Heart left ventricle (tissue), 13 donors: Measurements from ENCODE around the gene CHAT.

Experiments used
- CTCF ChIP-seq, 12 donors: fragments of 200-600 bp; sonication (generic) in 4 of 12; IDR thresholded peaks; one replicate each; pipeline versions ENCODE4 v1.5.0 to v1.8.0; 2018 to 2022; ENCODE audit warnings: antibody characterized with exemption in 12 of 12, mild to moderate bottlenecking in 5 of 12
- POLR2A ChIP-seq, 2 donors: fragments of 450-650 bp; IDR thresholded peaks; one replicate each; pipeline ENCODE4 v1.6.1; 2017; ENCODE audit warnings: antibody characterized with exemption in 2 of 2, mild to moderate bottlenecking in 2 of 2, moderate library complexity in 2 of 2
- donor health status: ischemic (EF 13 %, LVEDD 7.1; RV severe dilation, severe dysfunction).
- donor health status: DM: no; HTN: yes; CAD: no.
- donor health status: DM: no; HTN: no; CAD: no.
- donor health status: ischemic (EF 25% LVEDD 6.9; RV normal size, moderate dysfunction).
- donor health status: ischemic (EF 25% LVEDD 5.7; RV mildly dilated, moderate dysfunction).
- donor health status: ischemic (EF 35%, LVEDD 5.7; RV mildly dilated, moderate dysfunction).
- donor health status: nonischemic (EF 11% LVEDD 7.7; RV severe dilation, severe dysfunction).
- donor health status: DM: yes; HTN: yes; CAD: no.
- donor health status: PGD.
- donor health status: ischemic (EF 29% LVEDD 5.4; RV normal size, mild dysfunction).
- donor health status: nonischemic (EF 23%, LVEDD 6.1; RV moderate dilation, normal function).

DNA sequence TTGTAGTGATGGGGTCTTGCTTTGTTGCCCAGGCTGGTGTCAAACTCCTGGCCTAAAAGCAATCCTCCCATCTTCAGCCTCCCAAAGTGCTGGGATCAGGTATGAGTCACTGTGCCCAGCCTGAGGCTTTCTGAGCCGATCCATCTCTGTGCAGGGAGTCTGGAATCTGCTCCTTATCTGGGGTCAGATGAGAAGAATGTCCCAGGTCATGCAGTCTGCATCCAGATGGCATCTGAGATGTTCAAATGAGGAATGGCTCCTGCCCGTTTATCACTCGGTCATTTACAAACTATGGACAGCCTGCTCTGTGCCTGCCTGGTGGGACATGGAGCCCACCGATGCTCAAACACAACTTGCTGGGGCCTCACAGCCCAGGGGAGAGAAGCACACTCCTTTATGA lies 14.9 kb upstream of the CHAT start:
- no peak for TF ChIP-seq CTCF (IDR thresholded peaks at IDR 0.05)
- TF ChIP-seq POLR2A (IDR thresholded peaks at IDR 0.05) = no peak
